Right atrium auricular region (tissue), 2 donors: Measurements from ENCODE around the gene TIPRL. TPM values are rescaled to one million over a fixed set of nuclear protein-coding genes. Genes with fewer than 3 reads are reported as not detected.
A peak's percentile ranks its signal among the peaks of the same experiment; 100 is the strongest.
"Not testable (repeated sequence)": the region's sequence is repeated elsewhere in the genome, so short reads cannot be mapped to it uniquely, and the experiment has no call there.

Experiments
- DNase-seq: peaks from one replicate; pipeline ENCODE4 v3.0.0-alpha.2; 2019; ENCODE audit warnings: low spot score
- H3K27ac ChIP-seq, 2 donors: fragments of 200-600 bp; sonication (generic); 1 replicate in 1 of 2; 2 replicates in 1 of 2; pipeline ENCODE4 v1.5.1; 2016 to 2019
- H3K27me3 ChIP-seq, 2 donors: fragments of 200-600 bp; sonication (generic); one replicate each; pipeline versions ENCODE4 v1.5.1 to v1.6.0; 2017 to 2019
- H3K36me3 ChIP-seq: fragments of 200-600 bp; sonication (generic); one replicate; pipeline ENCODE4 v1.5.1; 2016
- H3K4me1 ChIP-seq, 2 donors: fragments of 200-600 bp; sonication (generic); one replicate each; pipeline versions ENCODE4 v1.5.1 to v1.6.0; 2017 to 2019
- H3K4me3 ChIP-seq, 2 donors: fragments of 200-600 bp; sonication (generic); 1 replicate in 1 of 2; 2 replicates in 1 of 2; pipeline ENCODE4 v1.5.1; 2017 to 2019; ENCODE audit warnings: mild to moderate bottlenecking in 1 of 2, moderate library complexity in 1 of 2
- H3K9me3 ChIP-seq, 2 donors: fragments of 200-600 bp; sonication (generic); one replicate each; pipeline ENCODE4 v1.5.1; 2019
- CTCF ChIP-seq, 2 donors: fragments of 200-600 bp; sonication (generic); IDR thresholded peaks; one replicate each; pipeline ENCODE4 v1.5.1; 2019; ENCODE audit warnings: antibody characterized with exemption in 2 of 2
- total RNA-seq, 2 donors: library from RNA; depleted of rRNA; stranded (reverse); fragments of >200 nt; gene quantifications; one replicate each; pipeline ENCODE4 v1.1.0, GENCODE V29; 2016

Gene TIPRL
- total RNA-seq, 2 donors from 2014 or later = 26.9 to 31.9 TPM

- H3K9me3 ChIP-seq = no peaks in the 10 kb centered on the region
- H3K27me3 ChIP-seq = no peaks in the 10 kb centered on the region
Observed at GRCh38 chr1:168170564-168171508, 7.9 kb upstream of the TIPRL start.

GRCh38 chr1:168172250-168172915 lies 6.4 kb upstream of the TIPRL start:
- Histone ChIP-seq H3K36me3 (no peaks in the 10 kb centered on the region), H3K9me3 (no peaks in the 10 kb centered on the region), H3K27me3 (no peaks in the 10 kb centered on the region), H3K4me3 (no peak overlapping the region), H3K27ac (no peak overlapping the region), H3K4me1 (no peaks in the 10 kb centered on the region)
- TF ChIP-seq CTCF (IDR thresholded peaks at IDR 0.05) = no peak
- no peak for DNase-seq

More at GRCh38 chr1:168170564-168171508, 7.9 kb upstream of the TIPRL start:
- DNase-seq = no peak
- Histone ChIP-seq H3K4me1 (no peaks in the 10 kb centered on the region), H3K4me3 (no peak overlapping the region), H3K27ac (no peak overlapping the region), H3K36me3 (no peaks in the 10 kb centered on the region)
- TF ChIP-seq CTCF (IDR thresholded peaks at IDR 0.05) = no peak

- Histone ChIP-seq H3K27ac (peak overlapping the region; percentile 93 to 94), H3K4me3 (peak overlapping the region; percentile 72 to 86), H3K36me3 (no peaks in the 10 kb centered on the region), H3K4me1 (peaks cover 0 to 8% of the 10 kb centered on the region in 2 donors), H3K27me3 (no peaks in the 10 kb centered on the region), H3K9me3 (no peaks in the 10 kb centered on the region)
- no peak for DNase-seq
- TF ChIP-seq CTCF (IDR thresholded peaks at IDR 0.05) = no peak
Observed at GRCh38 chr1:168178227-168178637, 530 bp upstream of the TIPRL start.

GRCh38 chr1:168179438-168180147 lies 831 bp downstream of the TIPRL start:
- no peak for DNase-seq
- no peaks in the 10 kb centered on the region for H3K36me3 ChIP-seq
- no peaks in the 10 kb centered on the region for H3K27me3 ChIP-seq
- no peaks in the 10 kb centered on the region for H3K9me3 ChIP-seq
- peak overlapping the region; percentile 72 to 86 for H3K4me3 ChIP-seq
- peak overlapping the region; percentile 93 to 94 for H3K27ac ChIP-seq
- TF ChIP-seq CTCF (IDR thresholded peaks at IDR 0.05) = no peak
- H3K4me1 ChIP-seq = peaks cover 0 to 8% of the 10 kb centered on the region in 2 donors

GRCh38 chr1:168180148-168180524 lies 1.4 kb downstream of the TIPRL start:
- Histone ChIP-seq H3K36me3 (no peaks in the 10 kb centered on the region), H3K9me3 (no peaks in the 10 kb centered on the region), H3K27me3 (no peaks in the 10 kb centered on the region), H3K4me1 (peaks cover 0 to 8% of the 10 kb centered on the region in 2 donors), H3K27ac (peak overlapping the region in 1 of 2 donors; percentile 93), H3K4me3 (peak overlapping the region; percentile 72 to 86)
- DNase-seq = no peak
- no peak for TF ChIP-seq CTCF (IDR thresholded peaks at IDR 0.05)

- not testable (repeated sequence) for DNase-seq, H3K27ac ChIP-seq, H3K36me3 ChIP-seq, H3K9me3 ChIP-seq, H3K4me1 ChIP-seq, H3K4me3 ChIP-seq, H3K27me3 ChIP-seq
Observed at GRCh38 chr1:168181063-168181720, 2.4 kb downstream of the TIPRL start.
